ENCODE results near the gene HCLS1.

Gene HCLS1

GRCh38 chr3:121626495-121626894 is 34.2 kb downstream of the HCLS1 start:
- no peaks in the 10 kb centered on the region for H3K79me2 ChIP-seq (ENCODE audit: insufficient read depth, low read length)
- H2AFZ ChIP-seq (ENCODE audit: low read depth, low read length, severe bottlenecking): no peak overlapping the region
- TF ChIP-seq, protein P1, sequence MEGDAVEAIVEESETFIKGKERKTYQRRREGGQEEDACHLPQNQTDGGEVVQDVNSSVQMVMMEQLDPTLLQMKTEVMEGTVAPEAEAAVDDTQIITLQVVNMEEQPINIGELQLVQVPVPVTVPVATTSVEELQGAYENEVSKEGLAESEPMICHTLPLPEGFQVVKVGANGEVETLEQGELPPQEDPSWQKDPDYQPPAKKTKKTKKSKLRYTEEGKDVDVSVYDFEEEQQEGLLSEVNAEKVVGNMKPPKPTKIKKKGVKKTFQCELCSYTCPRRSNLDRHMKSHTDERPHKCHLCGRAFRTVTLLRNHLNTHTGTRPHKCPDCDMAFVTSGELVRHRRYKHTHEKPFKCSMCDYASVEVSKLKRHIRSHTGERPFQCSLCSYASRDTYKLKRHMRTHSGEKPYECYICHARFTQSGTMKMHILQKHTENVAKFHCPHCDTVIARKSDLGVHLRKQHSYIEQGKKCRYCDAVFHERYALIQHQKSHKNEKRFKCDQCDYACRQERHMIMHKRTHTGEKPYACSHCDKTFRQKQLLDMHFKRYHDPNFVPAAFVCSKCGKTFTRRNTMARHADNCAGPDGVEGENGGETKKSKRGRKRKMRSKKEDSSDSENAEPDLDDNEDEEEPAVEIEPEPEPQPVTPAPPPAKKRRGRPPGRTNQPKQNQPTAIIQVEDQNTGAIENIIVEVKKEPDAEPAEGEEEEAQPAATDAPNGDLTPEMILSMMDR (IDR thresholded peaks at IDR 0.05; ENCODE audit: insufficient read depth, low read length, poor library complexity, severe bottlenecking): no peak
- no peak for TF ChIP-seq EZH2phosphoT487 (conservative IDR thresholded peaks at IDR 0.05; ENCODE audit: low read length)
- H4K20me1 ChIP-seq (ENCODE audit: low read depth, low read length): no peaks in the 10 kb centered on the region
- H3K9ac ChIP-seq (ENCODE audit: low read length): no peak overlapping the region
- H3K27me3 ChIP-seq (ENCODE audit: low read length): no peaks in the 10 kb centered on the region
- H3F3A ChIP-seq (ENCODE audit: insufficient read depth): no peaks in the 10 kb centered on the region
- H3K4me2 ChIP-seq (ENCODE audit: low read depth, low read length, poor library complexity, severe bottlenecking): no peak overlapping the region
- H3K4me3 ChIP-seq (ENCODE audit: insufficient read depth, low read length, poor library complexity, severe bottlenecking): no peak overlapping the region
- no peaks in the 10 kb centered on the region for H3K9me3 ChIP-seq (ENCODE audit: insufficient read depth, low read length)
- no peaks in the 10 kb centered on the region for H3K36me3 ChIP-seq (ENCODE audit: low read length)
- H3K27ac ChIP-seq (ENCODE audit: low read depth, low read length): no peak overlapping the region
- H3K9me2 ChIP-seq (replicated peaks; ENCODE audit: insufficient read depth, low read length): no peaks in the 10 kb centered on the region

DNA sequence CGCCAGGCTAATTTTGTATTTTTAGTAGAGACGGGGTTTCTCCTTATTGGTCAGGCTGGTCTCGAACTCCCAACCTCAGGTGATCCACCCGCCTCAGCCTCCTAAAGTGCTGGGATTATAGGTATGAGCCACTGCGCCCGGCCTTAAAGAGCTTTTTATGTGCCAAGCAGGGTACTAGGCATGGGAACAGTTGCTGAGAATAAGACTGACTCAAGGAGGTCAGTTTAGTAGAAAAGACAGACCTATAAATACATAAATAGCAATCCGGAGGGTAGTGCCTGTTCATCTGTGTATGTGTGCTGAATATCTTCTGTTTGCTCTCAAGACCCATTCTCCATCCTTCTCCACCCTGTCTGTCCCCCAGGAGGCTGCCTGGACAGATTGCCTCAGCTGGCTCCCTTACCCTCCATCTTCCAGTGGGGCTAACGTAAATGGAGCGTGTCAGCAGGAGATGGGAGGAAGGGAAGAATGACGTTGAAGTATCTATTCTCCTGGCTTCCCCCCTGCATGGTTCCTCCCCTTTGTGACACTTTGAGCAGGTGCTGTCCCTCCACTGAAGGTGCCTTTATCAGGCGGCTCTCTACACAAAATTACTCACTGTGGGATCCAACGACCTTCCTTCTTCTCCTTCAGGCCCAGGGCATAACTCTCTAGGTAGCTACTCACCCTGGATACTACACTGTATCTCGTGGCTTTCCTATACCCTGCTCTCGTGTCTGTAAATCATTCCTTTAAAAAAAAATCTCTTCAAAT is 36.4 kb downstream of the HCLS1 start:
- Histone ChIP-seq H3K9ac (ENCODE audit: low read length) (no peak overlapping the region), H3K9me3 (ENCODE audit: insufficient read depth, low read length) (no peaks in the 10 kb centered on the region), H3K27me3 (ENCODE audit: low read length) (no peaks in the 10 kb centered on the region), H4K20me1 (ENCODE audit: low read depth, low read length) (no peaks in the 10 kb centered on the region), H3K27ac (ENCODE audit: low read depth, low read length) (no peak overlapping the region), H3K4me2 (ENCODE audit: low read depth, low read length, poor library complexity, severe bottlenecking) (no peak overlapping the region), H3K36me3 (ENCODE audit: low read length) (no peaks in the 10 kb centered on the region), H3K79me2 (ENCODE audit: insufficient read depth, low read length) (no peaks in the 10 kb centered on the region), H3K9me2 (replicated peaks; ENCODE audit: insufficient read depth, low read length) (no peaks in the 10 kb centered on the region), H3F3A (ENCODE audit: insufficient read depth) (no peaks in the 10 kb centered on the region), H2AFZ (ENCODE audit: low read depth, low read length, severe bottlenecking) (no peak overlapping the region), H3K4me3 (ENCODE audit: insufficient read depth, low read length, poor library complexity, severe bottlenecking) (no peak overlapping the region)
- TF ChIP-seq EZH2phosphoT487 (conservative IDR thresholded peaks at IDR 0.05; ENCODE audit: low read length): no peak
- TF ChIP-seq, protein P1 (IDR thresholded peaks at IDR 0.05; ENCODE audit: insufficient read depth, low read length, poor library complexity, severe bottlenecking): no peak

- Histone ChIP-seq H3K36me3 (ENCODE audit: low read length) (no peaks in the 10 kb centered on the region), H3K9me2 (replicated peaks; ENCODE audit: insufficient read depth, low read length) (no peaks in the 10 kb centered on the region), H3K79me2 (ENCODE audit: insufficient read depth, low read length) (no peaks in the 10 kb centered on the region), H3K4me2 (ENCODE audit: low read depth, low read length, poor library complexity, severe bottlenecking) (no peak overlapping the region), H3K4me3 (ENCODE audit: insufficient read depth, low read length, poor library complexity, severe bottlenecking) (no peak overlapping the region), H4K20me1 (ENCODE audit: low read depth, low read length) (no peaks in the 10 kb centered on the region), H3K9me3 (ENCODE audit: insufficient read depth, low read length) (no peaks in the 10 kb centered on the region), H2AFZ (ENCODE audit: low read depth, low read length, severe bottlenecking) (no peak overlapping the region), H3K9ac (ENCODE audit: low read length) (no peak overlapping the region), H3K27ac (ENCODE audit: low read depth, low read length) (no peak overlapping the region), H3F3A (ENCODE audit: insufficient read depth) (no peaks in the 10 kb centered on the region), H3K27me3 (ENCODE audit: low read length) (no peaks in the 10 kb centered on the region)
- TF ChIP-seq, protein P1 (IDR thresholded peaks at IDR 0.05; ENCODE audit: insufficient read depth, low read length, poor library complexity, severe bottlenecking): no peak
These were observed 39.2 kb downstream of the HCLS1 start for GRCh38 chr3:121621491-121621890.

Data from SU-DHL-6 (cell line).